Common myeloid progenitor, CD34-positive (primary cell): ENCODE measurements around the gene ERVMER34-1.
A peak's percentile ranks its signal among the peaks of the same experiment; 100 is the strongest.

Source experiments
- CTCF ChIA-PET: fragments of 350-600 bp; sonication (Branson Sonifier 250); formaldehyde crosslinking; loops from one replicate; lab custom pipeline; 2021; ENCODE audit warnings: antibody characterized with exemption; lab: Charles Lee
- POLR2A ChIA-PET: fragments of 350-600 bp; sonication (Branson Sonifier 250); formaldehyde crosslinking; loops from one replicate; lab custom pipeline; 2021; ENCODE audit warnings: antibody characterized with exemption; lab: Charles Lee
- DNase-seq, 3 donors: peaks; one replicate each; pipeline versions ENCODE4 v3.0.0 to v3.0.0-alpha.2; 2013
- H3K27ac ChIP-seq, 2 experiments: 1 replicate in 1 of 2; 2 replicates in 1 of 2; pipeline ENCODE4 v1.7.0; 2013; ENCODE audit warnings: inconsistent platforms in 2 of 2, low read length in 2 of 2, mild to moderate bottlenecking in 2 of 2, low read depth in 1 of 2, moderate library complexity in 1 of 2; ENCODE audit not compliant: severe bottlenecking in 2 of 2, insufficient read depth in 1 of 2, poor library complexity in 1 of 2
- H3K27me3 ChIP-seq, 5 experiments: replicated peaks in 2 of 5; 1 replicate in 3 of 5; 2 replicates in 2 of 5; pipeline versions ENCODE4 v1.6.1 to v1.7.0; 2013; ENCODE audit warnings: low read length in 4 of 5, mild to moderate bottlenecking in 2 of 5, moderate library complexity in 2 of 5, inconsistent platforms in 1 of 5; ENCODE audit not compliant: insufficient read depth in 5 of 5, control insufficient read depth in 4 of 5
- H3K36me3 ChIP-seq, 4 experiments: 1 replicate in 2 of 4; 2 replicates in 2 of 4; pipeline versions ENCODE4 v1.6.1 to v1.7.0; 2013; ENCODE audit warnings: low read length in 3 of 4, control low read depth in 1 of 4, mild to moderate bottlenecking in 1 of 4; ENCODE audit not compliant: control insufficient read depth in 4 of 4, insufficient read depth in 4 of 4
- H3K4me1 ChIP-seq, 4 experiments: 1 replicate in 3 of 4; 2 replicates in 1 of 4; pipeline versions ENCODE4 v1.6.1 to v1.7.1; 2013; ENCODE audit warnings: low read length in 3 of 4, mild to moderate bottlenecking in 3 of 4, control low read depth in 1 of 4, inconsistent platforms in 1 of 4, moderate library complexity in 1 of 4; ENCODE audit not compliant: control insufficient read depth in 4 of 4, insufficient read depth in 4 of 4; ENCODE audit errors: control extremely low read depth in 1 of 4
- H3K4me3 ChIP-seq, 7 experiments: 1 replicate in 4 of 7; 2 replicates in 3 of 7; pipeline versions ENCODE4 v1.5.1 to v1.7.0; 2013; ENCODE audit warnings: mild to moderate bottlenecking in 7 of 7, low read length in 6 of 7, moderate library complexity in 6 of 7, inconsistent platforms in 2 of 7, low read depth in 2 of 7, control low read depth in 1 of 7; ENCODE audit not compliant: insufficient read depth in 4 of 7, control insufficient read depth in 1 of 7; ENCODE audit errors: extremely low read depth in 1 of 7
- H3K9me3 ChIP-seq, 5 experiments: 1 replicate in 4 of 5; 2 replicates in 1 of 5; pipeline versions ENCODE4 v1.6.1 to v1.7.1; 2013; ENCODE audit warnings: low read length in 4 of 5, mild to moderate bottlenecking in 2 of 5, inconsistent platforms in 1 of 5, low read depth in 1 of 5, moderate library complexity in 1 of 5; ENCODE audit not compliant: control insufficient read depth in 4 of 5, insufficient read depth in 2 of 5; ENCODE audit errors: control extremely low read depth in 1 of 5
- WGBS: methylation state at CpG from one replicate; pipeline ENCODE4 v1.1.5; 2013; ENCODE audit not compliant: insufficient coverage; 5-methylcytosine and 5-hydroxymethylcytosine counted together

The ERVMER34-1 gene

DNA sequence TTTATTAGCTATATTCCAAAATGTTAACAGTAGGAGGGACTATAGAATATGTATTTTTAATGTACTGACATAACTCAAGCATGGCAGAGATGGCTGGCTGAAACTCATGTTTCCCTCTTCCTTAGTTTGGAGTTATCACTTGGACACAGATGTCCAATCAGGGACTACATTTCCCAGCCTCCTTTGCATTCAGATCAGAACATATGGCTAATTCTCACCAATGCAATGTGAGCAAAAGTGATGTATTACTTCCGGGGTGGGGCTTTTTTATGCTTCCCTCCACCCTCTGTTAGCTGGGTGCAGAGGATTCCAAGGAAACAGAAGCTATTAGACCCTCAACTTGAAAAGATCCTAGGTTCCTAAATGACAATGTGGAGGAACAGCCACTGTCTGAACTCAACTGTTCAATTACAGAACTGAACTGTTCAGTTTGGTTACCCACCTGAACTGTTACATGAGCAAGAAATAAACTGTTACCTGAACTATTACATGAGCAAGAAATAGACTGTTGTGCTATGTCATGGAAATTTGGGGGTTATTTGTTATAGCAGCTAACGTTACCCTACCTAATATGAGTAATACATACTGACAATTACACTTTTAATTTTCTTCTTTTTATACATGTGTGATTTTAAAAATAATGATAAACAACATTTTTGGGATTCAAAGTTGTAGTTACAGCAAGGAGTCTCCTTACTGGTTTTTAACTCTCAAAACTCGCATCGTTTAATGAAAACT, 29.6 kb upstream of the ERVMER34-1 start:
- CTCF ChIA-PET, result interaction anchor here (1.6 kb wide), 1 partner anchor 19 kb away, joined by 3 read pairs; no protein-coding TSS in a partner anchor
- 100% methylated on average over 2 of the region's 4 CpGs for WGBS
- DNase-seq, result no peak

GRCh38 chr4:52780206-52780605, 29.0 kb upstream of the ERVMER34-1 start:
- Histone ChIP-seq H3K27me3 (peaks cover 0 to 1% (median 0%) of the 10 kb centered on the region in 5 experiments), H3K4me3 (no peak overlapping the region), H3K27ac (no peak overlapping the region), H3K9me3 (no peaks in the 10 kb centered on the region), H3K36me3 (no peaks in the 10 kb centered on the region), H3K4me1 (no peaks in the 10 kb centered on the region)
- no CpG with 5 or more reads among the region's 2 CpGs for WGBS
- DNase-seq, result no peak
- POLR2A ChIA-PET, result no interaction called here
- CTCF ChIA-PET, result no interaction called here

More for the DNA sequence above, 29.6 kb upstream of the ERVMER34-1 start:
- peaks cover 0 to 1% (median 0%) of the 10 kb centered on the region in 5 experiments for H3K27me3 ChIP-seq
- H3K27ac ChIP-seq, result no peak overlapping the region
- no peaks in the 10 kb centered on the region for H3K36me3 ChIP-seq
- POLR2A ChIA-PET, result no interaction called here
- no peaks in the 10 kb centered on the region for H3K4me1 ChIP-seq
- H3K4me3 ChIP-seq, result no peak overlapping the region
- H3K9me3 ChIP-seq, result peaks cover 0 to 1% (median 0%) of the 10 kb centered on the region in 5 experiments

GRCh38 chr4:52760256-52760655, 9.0 kb upstream of the ERVMER34-1 start:
- H3K27me3 ChIP-seq, result no peaks in the 10 kb centered on the region
- H3K9me3 ChIP-seq, result peaks cover 0 to 2% (median 0%) of the 10 kb centered on the region in 5 experiments
- ChIA-PET POLR2A (no interaction called here), CTCF (no interaction called here)
- no peak overlapping the region for H3K4me3 ChIP-seq
- no peak for DNase-seq
- no peaks in the 10 kb centered on the region for H3K36me3 ChIP-seq
- H3K27ac ChIP-seq, result no peak overlapping the region
- H3K4me1 ChIP-seq, result no peaks in the 10 kb centered on the region
- 94% methylated on average over 6 of the region's 8 CpGs for WGBS

DNA sequence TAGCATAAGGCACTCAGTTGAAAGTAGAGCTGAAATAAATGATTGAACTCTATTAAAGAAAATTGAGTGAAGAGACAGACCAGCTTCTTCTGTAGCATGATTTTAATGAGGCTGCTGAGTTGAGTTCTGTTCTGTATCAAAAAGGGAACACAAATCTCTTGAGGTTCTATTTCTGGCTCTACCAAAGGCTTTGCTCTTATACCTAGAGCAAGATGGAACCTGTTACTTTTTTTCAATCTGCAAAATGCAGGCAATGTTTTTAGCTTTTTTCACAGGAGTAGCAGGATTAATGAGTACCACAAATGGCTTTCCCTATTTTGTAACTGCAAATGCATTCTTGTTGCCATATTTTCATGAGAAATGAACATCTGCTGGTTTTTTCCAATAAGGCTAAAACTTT, 4.2 kb upstream of the ERVMER34-1 start:
- Histone ChIP-seq H3K27me3 (peaks cover 3 to 27% (median 11%) of the 10 kb centered on the region in 5 experiments), H3K4me1 (peaks cover 0 to 12% (median 10%) of the 10 kb centered on the region in 4 experiments), H3K9me3 (peaks cover 0 to 6% (median 2%) of the 10 kb centered on the region in 5 experiments), H3K27ac (no peak overlapping the region), H3K36me3 (no peaks in the 10 kb centered on the region), H3K4me3 (no peak overlapping the region)
- no peak for DNase-seq
- POLR2A ChIA-PET, result interaction anchor here (0.6 kb wide), 1 partner anchor 13 kb away, joined by 4 read pairs; no protein-coding TSS in a partner anchor
- CTCF ChIA-PET, result interaction anchor here (0.8 kb wide), 1 partner anchor 82 kb away, joined by 3 read pairs; no protein-coding TSS in a partner anchor

DNA sequence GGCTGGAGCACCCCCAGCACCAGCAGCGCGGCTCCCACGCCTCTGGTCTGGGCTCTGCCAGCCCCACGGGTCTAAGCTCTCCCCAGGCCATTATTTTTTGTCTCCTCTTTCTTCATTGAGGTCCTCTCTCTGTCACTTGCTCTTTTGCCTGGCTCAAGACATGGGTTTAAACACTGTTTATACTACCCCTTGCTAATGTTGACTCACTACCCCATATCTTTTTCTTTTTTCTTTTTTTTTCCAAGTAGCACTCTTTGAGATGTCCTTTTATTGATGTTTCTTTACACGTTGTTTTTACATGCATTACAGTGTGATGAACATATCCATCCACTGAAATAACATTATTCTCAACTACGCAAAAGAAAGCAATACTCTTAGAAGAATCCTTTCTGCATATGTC, 1.7 kb upstream of the ERVMER34-1 start:
- H3K36me3 ChIP-seq, result no peaks in the 10 kb centered on the region
- POLR2A ChIA-PET, result no interaction called here

GRCh38 chr4:52751487-52751911, 274 bp upstream of the ERVMER34-1 start:
- peak in 1 of 3 donors; percentile 12 for DNase-seq
- WGBS, result 6% methylated on average over 24 of the region's 26 CpGs
- ChIA-PET POLR2A (no interaction called here), CTCF (no interaction called here)
- peaks cover 0 to 12% (median 10%) of the 10 kb centered on the region in 4 experiments for H3K4me1 ChIP-seq
- H3K4me3 ChIP-seq, result peak overlapping the region in 6 of 7 experiments; percentile 19 to 70 (median 63)
- H3K9me3 ChIP-seq, result peaks cover 0 to 6% (median 2%) of the 10 kb centered on the region in 5 experiments
- peaks cover 6 to 36% (median 20%) of the 10 kb centered on the region in 5 experiments for H3K27me3 ChIP-seq
- no peaks in the 10 kb centered on the region for H3K36me3 ChIP-seq
- H3K27ac ChIP-seq, result no peak overlapping the region

More for the DNA sequence above, 1.7 kb upstream of the ERVMER34-1 start:
- H3K27me3 ChIP-seq, result peaks cover 6 to 36% (median 20%) of the 10 kb centered on the region in 5 experiments
- peaks cover 0 to 12% (median 10%) of the 10 kb centered on the region in 4 experiments for H3K4me1 ChIP-seq
- no peak for DNase-seq
- no peak overlapping the region for H3K4me3 ChIP-seq
- no peak overlapping the region for H3K27ac ChIP-seq
- peaks cover 0 to 6% (median 2%) of the 10 kb centered on the region in 5 experiments for H3K9me3 ChIP-seq
- CTCF ChIA-PET, result interaction anchor here (1.1 kb wide), 1 partner anchor 26 kb away, joined by 3 read pairs; no protein-coding TSS in a partner anchor
- 100% methylated on average over 6 of the region's 6 CpGs for WGBS

DNA sequence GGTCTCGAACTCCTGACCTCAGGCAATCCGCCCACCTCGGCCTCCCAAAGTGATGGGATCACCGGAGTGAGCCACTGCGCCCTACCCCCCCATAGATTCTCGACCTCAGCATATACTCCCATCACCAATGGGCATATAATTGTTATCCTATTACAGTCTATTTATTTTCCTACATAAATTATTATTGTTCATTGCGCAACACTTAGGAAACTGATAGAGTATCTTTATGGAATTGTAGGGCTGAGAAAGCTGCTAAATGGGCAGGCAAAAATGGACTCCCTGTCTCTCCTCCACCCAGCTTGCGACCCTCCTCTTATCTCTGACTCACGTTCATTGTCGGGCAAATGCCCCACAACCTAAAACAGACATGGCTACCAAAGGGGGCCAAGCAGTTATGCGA, 1.0 kb downstream of the ERVMER34-1 start:
- Histone ChIP-seq H3K4me3 (peak overlapping the region in 1 of 7 experiments; percentile 51), H3K9me3 (peaks cover 0 to 6% (median 2%) of the 10 kb centered on the region in 5 experiments), H3K36me3 (no peaks in the 10 kb centered on the region), H3K4me1 (peaks cover 0 to 12% (median 10%) of the 10 kb centered on the region in 4 experiments), H3K27ac (no peak overlapping the region), H3K27me3 (peaks cover 6 to 36% (median 20%) of the 10 kb centered on the region in 5 experiments)
- ChIA-PET CTCF (no interaction called here), POLR2A (no interaction called here)
- DNase-seq, result no peak
- WGBS, result 100% methylated on average over 7 of the region's 11 CpGs
